Measurements from ENCODE around the gene TRIOBP.

DNA sequence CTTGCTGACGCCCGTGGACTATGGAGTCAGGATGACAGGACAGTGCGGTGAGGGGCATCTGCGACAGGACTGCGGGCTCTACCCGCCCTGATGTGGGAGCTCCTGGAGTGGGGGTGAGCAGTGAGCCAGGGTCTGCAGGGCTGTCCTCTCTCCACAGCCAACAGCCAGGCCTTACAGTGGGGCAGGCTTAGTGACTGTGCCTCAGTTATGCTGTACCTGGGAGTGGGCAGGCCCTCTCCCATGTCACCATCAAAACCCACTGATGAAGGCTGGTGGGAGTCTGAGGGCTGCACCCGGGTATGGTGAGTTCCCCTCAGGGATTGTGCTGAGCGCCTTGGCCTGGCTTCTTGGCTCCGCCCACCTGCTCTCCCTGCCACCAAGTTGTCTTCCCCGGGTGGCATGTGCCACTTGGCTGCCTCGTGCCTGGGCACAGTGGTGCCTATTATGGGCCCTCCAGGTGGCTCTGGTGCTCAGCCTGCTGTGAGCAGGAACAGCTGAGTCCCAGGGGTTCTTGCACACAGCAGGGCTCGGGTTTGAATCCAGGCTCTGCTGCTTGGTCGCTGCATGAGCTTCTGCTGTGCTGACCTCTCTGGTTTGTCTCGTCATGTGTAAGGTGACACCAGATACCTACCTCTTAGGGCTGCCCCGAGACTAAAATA lies 4.1 kb upstream of the TRIOBP start:
- TF ChIP-seq, protein P1, sequence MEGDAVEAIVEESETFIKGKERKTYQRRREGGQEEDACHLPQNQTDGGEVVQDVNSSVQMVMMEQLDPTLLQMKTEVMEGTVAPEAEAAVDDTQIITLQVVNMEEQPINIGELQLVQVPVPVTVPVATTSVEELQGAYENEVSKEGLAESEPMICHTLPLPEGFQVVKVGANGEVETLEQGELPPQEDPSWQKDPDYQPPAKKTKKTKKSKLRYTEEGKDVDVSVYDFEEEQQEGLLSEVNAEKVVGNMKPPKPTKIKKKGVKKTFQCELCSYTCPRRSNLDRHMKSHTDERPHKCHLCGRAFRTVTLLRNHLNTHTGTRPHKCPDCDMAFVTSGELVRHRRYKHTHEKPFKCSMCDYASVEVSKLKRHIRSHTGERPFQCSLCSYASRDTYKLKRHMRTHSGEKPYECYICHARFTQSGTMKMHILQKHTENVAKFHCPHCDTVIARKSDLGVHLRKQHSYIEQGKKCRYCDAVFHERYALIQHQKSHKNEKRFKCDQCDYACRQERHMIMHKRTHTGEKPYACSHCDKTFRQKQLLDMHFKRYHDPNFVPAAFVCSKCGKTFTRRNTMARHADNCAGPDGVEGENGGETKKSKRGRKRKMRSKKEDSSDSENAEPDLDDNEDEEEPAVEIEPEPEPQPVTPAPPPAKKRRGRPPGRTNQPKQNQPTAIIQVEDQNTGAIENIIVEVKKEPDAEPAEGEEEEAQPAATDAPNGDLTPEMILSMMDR (optimal IDR thresholded peaks at IDR 0.05 in 1 of 3, IDR thresholded peaks at IDR 0.05 in 1 of 3, conservative IDR thresholded peaks at IDR 0.05 in 1 of 3; ENCODE audit: extremely low read depth in 1 of 3, insufficient read depth in 2 of 3, low read length in 3 of 3) = no peak
- TF ChIP-seq EZH2 (IDR thresholded peaks at IDR 0.05; ENCODE audit: low read length) = no peak
